Activated T-cell treated with anti-CD3 and anti-CD28 coated beads for 48 hours (primary cell): ENCODE measurements around the gene FRMD5.
"Not testable (repeated sequence)": the region's sequence is repeated elsewhere in the genome, so short reads cannot be mapped to it uniquely, and the experiment has no call there.

ENCODE experiments used
- DNase-seq: peaks from one replicate; pipeline ENCODE4 v3.0.0-alpha.2; 2020; ENCODE audit warnings: low read depth

FRMD5 gene

GRCh38 chr15:44029940-44030568 lies 165.0 kb downstream of the FRMD5 start:
- no peak for DNase-seq

- DNase-seq: no peak
Observed at GRCh38 chr15:44029003-44029402, 166.1 kb downstream of the FRMD5 start.

- DNase-seq: no peak
Observed at GRCh38 chr15:44028349-44028748, 166.7 kb downstream of the FRMD5 start.

- DNase-seq: no peak
Observed at GRCh38 chr15:44024155-44024554, 170.9 kb downstream of the FRMD5 start.

- no peak for DNase-seq
Observed at GRCh38 chr15:44023176-44023575, 171.9 kb downstream of the FRMD5 start.

GRCh38 chr15:44018151-44018550 lies 176.9 kb downstream of the FRMD5 start:
- DNase-seq: no peak

GRCh38 chr15:44015545-44016305 lies 179.3 kb downstream of the FRMD5 start:
- no peak for DNase-seq

- no peak for DNase-seq
Observed at GRCh38 chr15:44011238-44011854, 183.7 kb downstream of the FRMD5 start.

- DNase-seq: no peak
Observed at GRCh38 chr15:44010089-44010488, 185.0 kb downstream of the FRMD5 start.

GRCh38 chr15:44009038-44009437 lies 186.0 kb downstream of the FRMD5 start:
- no peak for DNase-seq

- not testable (repeated sequence) for DNase-seq
Observed at GRCh38 chr15:44000248-44000647, 194.8 kb downstream of the FRMD5 start.

GRCh38 chr15:43998607-43999006 lies 196.5 kb downstream of the FRMD5 start:
- DNase-seq: no peak

- DNase-seq: no peak
Observed at GRCh38 chr15:43991206-43991605, 203.9 kb downstream of the FRMD5 start.

GRCh38 chr15:43989938-43990337 lies 205.1 kb downstream of the FRMD5 start:
- DNase-seq: no peak

- DNase-seq: no peak
Observed at GRCh38 chr15:43988900-43989299, 206.2 kb downstream of the FRMD5 start.

GRCh38 chr15:43987924-43988323 lies 207.1 kb downstream of the FRMD5 start:
- DNase-seq: no peak

- DNase-seq: no peak
Observed at GRCh38 chr15:43985976-43986680, 208.9 kb downstream of the FRMD5 start.

GRCh38 chr15:43981576-43981975 lies 213.5 kb downstream of the FRMD5 start:
- no peak for DNase-seq

GRCh38 chr15:43977072-43977884 lies 217.8 kb downstream of the FRMD5 start:
- DNase-seq: peak; percentile 46

GRCh38 chr15:43975770-43976169 lies 219.3 kb downstream of the FRMD5 start:
- no peak for DNase-seq

GRCh38 chr15:43975326-43975725 lies 219.7 kb downstream of the FRMD5 start:
- DNase-seq: no peak

- DNase-seq: no peak
Observed at GRCh38 chr15:43974852-43975251, 220.2 kb downstream of the FRMD5 start.
